GM12874 (cell line): ENCODE data around the gene KDM4C.

Experiments
- TF ChIP-seq, protein P1 (sequence below): IDR thresholded peaks from 2 replicates; pipeline ENCODE4 v1.5.1; 2011; ENCODE audit warnings: low read depth, mild to moderate bottlenecking, control low read depth, low read length, moderate library complexity; ENCODE audit not compliant: insufficient read depth

KDM4C gene

DNA sequence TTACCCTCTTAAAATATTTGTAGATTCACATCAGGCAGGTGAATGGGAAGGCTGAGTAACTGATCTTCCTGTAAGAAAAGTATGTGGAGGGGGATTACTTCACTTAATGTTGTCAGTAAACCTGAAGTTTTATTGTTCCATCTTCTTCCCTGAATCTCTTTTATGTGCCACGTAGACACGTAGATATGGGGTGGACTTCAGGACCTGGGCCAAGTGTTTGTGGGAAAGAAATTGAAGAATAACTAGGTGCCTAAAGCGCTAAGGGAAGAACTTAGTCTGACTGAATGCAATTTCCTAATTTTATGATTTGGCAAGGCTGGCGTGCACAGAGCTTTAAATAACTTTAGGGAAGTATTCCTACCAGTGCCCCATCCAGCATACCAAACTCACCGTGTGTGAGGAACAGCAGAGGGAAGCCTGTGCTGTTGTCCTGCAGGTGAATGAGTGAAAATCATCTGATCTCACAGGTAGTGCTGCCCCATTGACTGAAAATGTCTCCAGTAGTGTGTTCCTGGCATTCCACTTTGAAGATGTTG is 323.4 kb downstream of the KDM4C start:
- TF ChIP-seq, protein P1, sequence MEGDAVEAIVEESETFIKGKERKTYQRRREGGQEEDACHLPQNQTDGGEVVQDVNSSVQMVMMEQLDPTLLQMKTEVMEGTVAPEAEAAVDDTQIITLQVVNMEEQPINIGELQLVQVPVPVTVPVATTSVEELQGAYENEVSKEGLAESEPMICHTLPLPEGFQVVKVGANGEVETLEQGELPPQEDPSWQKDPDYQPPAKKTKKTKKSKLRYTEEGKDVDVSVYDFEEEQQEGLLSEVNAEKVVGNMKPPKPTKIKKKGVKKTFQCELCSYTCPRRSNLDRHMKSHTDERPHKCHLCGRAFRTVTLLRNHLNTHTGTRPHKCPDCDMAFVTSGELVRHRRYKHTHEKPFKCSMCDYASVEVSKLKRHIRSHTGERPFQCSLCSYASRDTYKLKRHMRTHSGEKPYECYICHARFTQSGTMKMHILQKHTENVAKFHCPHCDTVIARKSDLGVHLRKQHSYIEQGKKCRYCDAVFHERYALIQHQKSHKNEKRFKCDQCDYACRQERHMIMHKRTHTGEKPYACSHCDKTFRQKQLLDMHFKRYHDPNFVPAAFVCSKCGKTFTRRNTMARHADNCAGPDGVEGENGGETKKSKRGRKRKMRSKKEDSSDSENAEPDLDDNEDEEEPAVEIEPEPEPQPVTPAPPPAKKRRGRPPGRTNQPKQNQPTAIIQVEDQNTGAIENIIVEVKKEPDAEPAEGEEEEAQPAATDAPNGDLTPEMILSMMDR: no peak

- TF ChIP-seq, protein P1: no peak
These were observed 325.4 kb downstream of the KDM4C start for GRCh38 chr9:7083192-7083591.

DNA sequence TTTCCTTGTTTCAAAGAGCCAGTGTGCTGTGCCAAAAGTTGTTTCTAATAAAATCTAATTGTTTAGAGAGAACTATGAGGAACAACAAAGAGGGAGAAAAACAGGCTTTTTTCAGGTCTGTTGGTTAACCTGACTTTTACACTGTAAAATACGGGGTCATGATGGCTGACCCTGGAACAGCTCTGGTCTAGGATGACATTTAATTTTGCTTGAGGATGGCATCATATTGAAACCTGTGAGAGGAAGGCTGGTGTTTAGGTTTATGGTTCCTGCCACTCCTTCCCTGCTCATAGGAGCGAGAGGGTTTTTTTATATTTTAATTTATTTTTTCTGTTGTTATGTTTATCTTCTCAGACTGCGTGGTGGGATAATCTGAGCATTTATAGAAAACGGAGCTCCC is 327.6 kb downstream of the KDM4C start:
- TF ChIP-seq, protein P1: no peak

GRCh38 chr9:7086389-7086788 is 328.6 kb downstream of the KDM4C start:
- TF ChIP-seq, protein P1: no peak

GRCh38 chr9:7088611-7089010 is 330.8 kb downstream of the KDM4C start:
- TF ChIP-seq, protein P1: no peak

DNA sequence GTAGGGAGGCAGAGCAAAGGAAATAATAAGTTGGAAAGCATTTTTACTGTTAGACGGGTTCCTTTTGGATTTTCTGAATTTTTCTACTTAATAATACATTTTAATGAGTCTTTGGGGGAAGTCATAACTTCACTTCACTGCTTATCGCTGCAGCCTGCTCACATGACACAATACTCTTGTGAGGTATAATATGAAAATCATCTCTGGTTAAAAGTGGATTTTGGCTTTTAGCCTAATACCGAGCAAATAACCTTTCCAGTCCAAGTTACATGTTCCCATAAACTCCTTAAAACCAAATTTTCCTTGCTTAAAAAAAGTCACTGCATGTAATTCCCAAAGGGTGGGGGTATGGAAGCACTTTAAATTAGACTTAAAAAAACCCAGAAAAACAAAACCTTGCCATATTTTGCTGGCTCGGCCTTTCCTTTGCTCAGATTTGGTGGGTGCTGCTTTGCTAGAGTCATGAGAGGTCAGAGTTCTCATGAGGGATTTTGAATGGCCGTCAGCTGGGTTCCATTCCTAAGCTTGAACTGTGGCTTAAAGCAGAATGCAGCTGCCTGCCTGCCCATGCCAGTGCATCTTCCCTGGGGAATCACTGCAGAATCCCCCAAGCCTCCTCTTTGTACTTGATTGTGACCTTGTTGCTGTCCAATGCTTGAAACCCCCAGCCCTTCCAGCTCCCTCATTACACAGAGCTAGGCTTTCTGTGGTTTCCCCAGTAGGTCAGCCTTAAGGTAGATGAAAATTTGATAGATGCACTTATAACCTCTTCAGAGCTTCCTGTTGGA is 331.8 kb downstream of the KDM4C start:
- TF ChIP-seq, protein P1: no peak

- TF ChIP-seq, protein P1: no peak
These were observed 335.3 kb downstream of the KDM4C start for GRCh38 chr9:7093040-7093439.
